Lower leg skin (tissue), 3 donors: ENCODE results near the gene ZNF385D.

Experiments
- CTCF ChIP-seq, 3 donors: fragments of 450-650 bp; IDR thresholded peaks; one replicate each; pipeline ENCODE4 v1.5.1; 2016; ENCODE audit warnings: antibody characterized with exemption in 3 of 3, mild to moderate bottlenecking in 3 of 3, moderate library complexity in 2 of 3
- POLR2A ChIP-seq, 2 donors: fragments of 450-650 bp; IDR thresholded peaks; one replicate each; pipeline ENCODE4 v1.6.1; 2016 to 2017; ENCODE audit warnings: antibody characterized with exemption in 2 of 2, mild to moderate bottlenecking in 1 of 2, moderate library complexity in 1 of 2

DNA sequence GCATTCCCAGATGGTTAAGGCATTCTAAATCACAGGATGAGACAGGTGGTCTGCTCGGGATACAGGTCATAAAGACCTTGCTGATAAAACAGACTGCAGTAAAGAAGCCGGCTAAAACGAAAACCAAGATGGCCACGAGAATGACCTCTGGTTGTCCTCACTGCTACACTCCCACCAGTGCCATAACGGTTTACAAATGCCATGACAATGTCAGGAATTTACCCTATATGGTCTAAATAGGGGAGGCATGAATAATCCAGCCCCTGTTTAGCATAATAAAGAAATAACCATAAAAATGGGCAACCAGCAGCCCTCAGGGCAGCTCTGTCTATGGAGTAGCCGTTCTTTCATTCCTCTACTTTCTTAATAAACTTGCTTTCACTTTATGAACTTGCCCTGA is 151.1 kb downstream of the ZNF385D start:
- TF ChIP-seq POLR2A (IDR thresholded peaks at IDR 0.05) (no peak), CTCF (IDR thresholded peaks at IDR 0.05) (no peak)
